ENCODE results near the gene MUC12.
"Not testable (repeated sequence)": the region's sequence is repeated elsewhere in the genome, so short reads cannot be mapped to it uniquely, and the experiment has no call there.

Gene MUC12, protein sequence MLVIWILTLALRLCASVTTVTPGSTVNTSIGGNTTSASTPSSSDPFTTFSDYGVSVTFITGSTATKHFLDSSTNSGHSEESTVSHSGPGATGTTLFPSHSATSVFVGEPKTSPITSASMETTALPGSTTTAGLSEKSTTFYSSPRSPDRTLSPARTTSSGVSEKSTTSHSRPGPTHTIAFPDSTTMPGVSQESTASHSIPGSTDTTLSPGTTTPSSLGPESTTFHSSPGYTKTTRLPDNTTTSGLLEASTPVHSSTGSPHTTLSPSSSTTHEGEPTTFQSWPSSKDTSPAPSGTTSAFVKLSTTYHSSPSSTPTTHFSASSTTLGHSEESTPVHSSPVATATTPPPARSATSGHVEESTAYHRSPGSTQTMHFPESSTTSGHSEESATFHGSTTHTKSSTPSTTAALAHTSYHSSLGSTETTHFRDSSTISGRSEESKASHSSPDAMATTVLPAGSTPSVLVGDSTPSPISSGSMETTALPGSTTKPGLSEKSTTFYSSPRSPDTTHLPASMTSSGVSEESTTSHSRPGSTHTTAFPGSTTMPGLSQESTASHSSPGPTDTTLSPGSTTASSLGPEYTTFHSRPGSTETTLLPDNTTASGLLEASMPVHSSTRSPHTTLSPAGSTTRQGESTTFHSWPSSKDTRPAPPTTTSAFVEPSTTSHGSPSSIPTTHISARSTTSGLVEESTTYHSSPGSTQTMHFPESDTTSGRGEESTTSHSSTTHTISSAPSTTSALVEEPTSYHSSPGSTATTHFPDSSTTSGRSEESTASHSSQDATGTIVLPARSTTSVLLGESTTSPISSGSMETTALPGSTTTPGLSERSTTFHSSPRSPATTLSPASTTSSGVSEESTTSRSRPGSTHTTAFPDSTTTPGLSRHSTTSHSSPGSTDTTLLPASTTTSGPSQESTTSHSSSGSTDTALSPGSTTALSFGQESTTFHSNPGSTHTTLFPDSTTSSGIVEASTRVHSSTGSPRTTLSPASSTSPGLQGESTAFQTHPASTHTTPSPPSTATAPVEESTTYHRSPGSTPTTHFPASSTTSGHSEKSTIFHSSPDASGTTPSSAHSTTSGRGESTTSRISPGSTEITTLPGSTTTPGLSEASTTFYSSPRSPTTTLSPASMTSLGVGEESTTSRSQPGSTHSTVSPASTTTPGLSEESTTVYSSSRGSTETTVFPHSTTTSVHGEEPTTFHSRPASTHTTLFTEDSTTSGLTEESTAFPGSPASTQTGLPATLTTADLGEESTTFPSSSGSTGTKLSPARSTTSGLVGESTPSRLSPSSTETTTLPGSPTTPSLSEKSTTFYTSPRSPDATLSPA (N-terminal part only)
- total RNA-seq: 0 to 0.79 (median 0.13) reads per million in 18 experiments

DNA sequence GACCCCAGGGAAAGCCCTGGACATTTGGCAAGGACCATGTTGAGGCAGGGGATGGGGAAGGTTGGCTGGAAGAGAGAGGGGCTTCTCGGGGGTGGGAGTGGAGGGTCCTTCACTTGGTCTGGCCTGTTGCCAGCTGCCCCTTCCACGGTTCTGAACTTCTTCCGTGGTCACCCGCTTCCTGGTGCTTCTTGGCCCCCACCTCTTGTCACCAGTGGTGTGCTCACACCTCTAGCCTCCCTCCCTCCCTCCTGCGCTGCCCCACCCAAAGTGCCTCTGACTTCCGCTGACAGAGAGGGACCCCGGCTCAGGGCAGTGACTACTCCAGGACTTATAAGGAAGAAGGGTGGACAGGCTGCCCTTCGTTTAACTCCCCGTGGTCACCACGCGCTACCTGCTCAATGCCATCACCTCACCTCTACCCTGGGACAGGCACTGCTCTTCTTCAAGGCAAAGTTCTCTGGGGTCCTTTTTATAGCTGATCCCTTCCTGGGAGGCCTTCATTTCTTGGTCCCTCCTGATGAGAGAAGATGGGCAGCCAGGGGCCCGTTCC is at the start of gene MUC12:
Gene MUC12 (plus strand): TSS at position 500 of the 550 bp plus-strand sequence. CDS start 58 bp downstream, outside the sequence.
- no peak for DNase-seq

GRCh38 chr7:100919779-100920437 is 49.5 kb upstream of the MUC12 start:
- DNase-seq: not testable (repeated sequence)

GRCh38 chr7:100921039-100921438 is 48.3 kb upstream of the MUC12 start:
- no peak for DNase-seq

- DNase-seq: not testable (repeated sequence)
These were observed 45.7 kb upstream of the MUC12 start for GRCh38 chr7:100923616-100924015.

DNA sequence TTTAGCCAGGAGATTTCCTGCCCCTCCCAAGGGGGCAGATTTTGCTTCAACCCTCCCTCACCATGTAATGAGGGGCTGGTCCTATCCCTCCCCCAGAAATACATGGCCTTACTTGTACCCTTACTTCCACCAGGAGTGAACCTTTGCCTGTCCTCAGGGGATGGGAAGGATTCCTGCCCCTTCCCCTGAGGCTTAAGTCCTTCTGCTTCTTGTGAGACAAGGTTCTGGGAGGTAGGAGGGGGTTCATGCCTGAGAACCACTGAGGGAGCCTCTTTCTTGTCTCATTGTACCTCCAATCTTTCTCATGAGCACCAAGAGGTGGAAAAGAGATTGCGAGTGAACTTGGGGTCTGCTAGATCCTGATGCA is 39.6 kb upstream of the MUC12 start:
- DNase-seq: no peak

DNA sequence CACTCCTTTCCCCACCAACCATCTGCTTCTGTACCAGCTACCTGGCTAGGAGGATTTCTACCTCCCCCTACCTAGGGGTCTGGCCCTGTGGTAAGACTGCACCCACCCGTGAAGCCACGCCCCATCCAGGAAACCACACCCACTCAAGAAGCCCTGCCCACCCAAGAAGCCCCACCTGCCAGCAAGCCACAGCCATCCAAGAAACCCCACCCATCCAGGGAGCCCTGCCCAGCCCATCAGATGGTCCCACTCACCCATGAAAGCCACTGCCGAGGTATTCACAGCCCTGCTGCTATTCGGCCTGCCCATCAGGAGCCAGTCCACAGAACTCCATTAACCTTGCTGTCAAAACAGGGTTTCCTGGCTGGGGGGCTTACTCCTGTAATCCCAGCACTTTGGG is 35.6 kb upstream of the MUC12 start:
- no peak for DNase-seq

- DNase-seq: not testable (repeated sequence)
These were observed 34.0 kb upstream of the MUC12 start for GRCh38 chr7:100935381-100935780.

GRCh38 chr7:100936167-100936566 is 33.2 kb upstream of the MUC12 start:
- not testable (repeated sequence) for DNase-seq

DNA sequence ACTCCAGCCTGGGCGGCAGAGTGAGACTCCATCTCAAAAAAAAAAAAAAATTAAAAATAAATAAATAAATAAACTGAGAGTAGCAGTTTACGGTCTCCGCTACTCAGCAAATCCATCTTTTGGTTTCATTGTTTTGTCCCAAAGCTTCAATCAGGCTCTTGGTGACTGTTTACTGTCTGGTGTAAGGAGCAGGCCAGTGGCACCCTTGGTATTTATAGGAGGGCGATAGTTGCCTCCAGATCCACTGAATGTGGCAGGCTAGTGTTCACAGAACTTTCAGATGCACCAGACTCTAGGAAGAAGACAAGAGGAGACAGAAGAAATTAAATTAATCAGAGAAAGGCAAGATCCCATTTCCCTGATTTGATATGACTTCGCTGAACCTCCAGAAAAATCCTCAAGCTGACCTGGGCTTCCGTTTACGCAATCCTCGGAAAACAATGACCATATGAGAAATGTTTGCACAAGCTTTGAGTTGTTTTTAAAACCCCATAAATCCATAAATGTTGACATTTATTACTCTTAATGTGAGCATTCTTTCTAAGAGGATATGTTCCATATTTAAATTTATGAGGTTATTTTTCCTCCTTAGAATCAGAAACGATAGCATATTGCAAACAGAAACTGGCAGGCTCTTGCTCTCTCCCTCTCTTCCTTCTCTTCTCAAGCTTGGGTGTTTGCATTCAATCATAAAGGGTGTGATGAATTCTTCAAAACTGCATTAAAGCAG is 27.2 kb upstream of the MUC12 start:
- no peak for DNase-seq

- no peak for DNase-seq
These were observed 25.7 kb upstream of the MUC12 start for GRCh38 chr7:100943693-100944092.

- DNase-seq: no peak
These were observed 25.2 kb upstream of the MUC12 start for GRCh38 chr7:100944138-100944537.

DNA sequence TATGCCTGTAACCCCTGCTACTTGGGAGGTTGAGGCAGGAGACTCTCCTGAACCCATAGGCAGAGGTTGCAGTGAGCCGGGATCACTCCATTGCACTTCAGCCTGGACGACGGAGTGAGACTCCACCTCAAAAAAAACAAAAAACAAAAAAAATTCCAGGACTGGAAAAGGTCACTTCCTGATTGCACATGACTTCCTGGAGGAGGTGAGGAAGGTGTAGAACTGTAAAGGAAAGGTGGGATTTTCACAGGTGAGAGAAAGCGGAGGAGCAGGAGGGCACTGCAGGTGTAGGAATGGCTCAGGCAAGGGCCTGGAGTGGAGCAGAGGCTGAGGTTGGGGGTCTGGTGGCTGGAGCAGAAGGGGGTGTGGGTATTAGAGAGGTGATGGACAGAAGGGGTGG is 23.3 kb upstream of the MUC12 start:
- DNase-seq: no peak

DNA sequence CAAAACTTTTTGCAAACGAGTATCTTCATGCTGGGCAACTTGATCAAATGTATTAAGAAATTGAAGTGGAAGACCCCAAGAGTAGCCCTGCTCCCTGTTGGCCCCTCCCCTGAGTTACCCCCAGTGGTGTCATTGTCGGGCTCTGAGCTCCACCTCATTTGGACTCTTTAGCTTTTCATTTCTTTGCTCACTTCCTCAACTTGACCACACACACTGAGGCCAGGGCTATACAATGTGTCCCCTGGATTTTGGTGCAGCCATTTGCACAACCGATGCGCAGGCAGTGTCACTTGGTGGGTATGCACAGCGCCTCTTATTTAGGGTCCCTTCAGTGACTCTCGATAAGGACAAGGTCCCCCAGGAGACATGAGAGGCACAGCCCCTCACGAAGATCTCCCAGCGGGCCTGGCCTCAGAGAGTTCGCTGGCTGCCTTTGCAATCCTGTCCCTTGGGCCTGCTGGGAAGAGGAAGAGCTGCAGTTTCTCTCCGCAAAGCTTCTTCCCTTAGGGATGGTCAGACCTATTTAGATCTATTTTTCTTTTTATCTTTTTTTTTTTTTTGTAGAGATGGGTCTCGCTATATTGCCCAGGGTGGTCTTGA is 22.5 kb upstream of the MUC12 start:
- DNase-seq: no peak

GRCh38 chr7:100947792-100948191 is 21.6 kb upstream of the MUC12 start:
- no peak for DNase-seq

- no peak for DNase-seq
These were observed 20.0 kb upstream of the MUC12 start, which contains the start of gene MUC3A for GRCh38 chr7:100949227-100949932. TSS of gene MUC3A (plus strand) at chr7:100949534. CDS start at chr7:100949625, 91 bp downstream.

- no peak for DNase-seq
These were observed 19.4 kb upstream of the MUC12 start for GRCh38 chr7:100949933-100950443.

DNA sequence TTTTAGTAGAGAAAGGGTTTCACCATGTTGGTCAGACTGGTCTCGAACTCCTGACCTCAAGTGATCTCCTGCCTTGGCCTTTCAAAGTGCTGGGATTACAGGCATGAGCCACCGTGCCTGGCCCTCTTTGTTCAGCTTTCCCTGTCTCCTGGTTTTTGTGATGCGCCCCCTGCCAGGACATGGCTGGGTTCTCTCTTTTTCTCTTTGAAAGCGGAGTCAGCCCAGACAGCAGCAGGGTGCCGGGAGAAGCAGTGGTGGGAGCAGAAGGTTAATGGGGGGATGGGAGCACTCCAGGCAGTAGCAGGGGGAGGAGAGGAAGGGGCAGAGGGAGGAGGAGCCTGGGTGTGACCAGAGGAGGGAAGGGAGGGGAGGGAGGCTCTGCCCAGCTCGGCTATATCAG is 18.2 kb upstream of the MUC12 start:
- DNase-seq: no peak

GRCh38 chr7:100951888-100952560 is 17.3 kb upstream of the MUC12 start:
- no peak for DNase-seq

DNA sequence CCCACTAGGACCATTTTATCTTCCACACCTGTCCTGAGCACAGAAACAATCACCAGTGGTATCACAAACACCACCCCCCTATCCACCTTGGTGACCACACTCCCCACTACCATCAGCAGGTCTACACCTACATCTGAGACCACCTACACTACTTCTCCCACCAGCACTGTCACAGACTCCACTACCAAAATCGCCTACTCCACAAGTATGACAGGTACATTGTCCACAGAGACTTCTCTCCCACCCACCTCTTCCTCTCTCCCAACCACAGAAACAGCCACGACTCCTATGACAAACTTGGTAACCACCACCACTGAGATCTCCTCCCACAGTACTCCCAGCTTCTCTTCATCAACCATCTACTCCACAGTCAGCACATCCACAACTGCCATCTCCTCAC is 16.7 kb upstream of the MUC12 start:
- peak in 1 of 2 donors; percentile 14 for DNase-seq

All from inflammatory macrophage (primary cell).